Activated CD4-positive, alpha-beta T cell treated with anti-CD3 and anti-CD28 coated beads for 36 hours (primary cell): Measurements from ENCODE around the gene TNFSF8. TPM values are rescaled to one million over a fixed set of nuclear protein-coding genes. Genes with fewer than 3 reads are reported as not detected.
A peak's percentile ranks its signal among the peaks of the same experiment; 100 is the strongest.

Experiments
- ATAC-seq: fragments of 200-7000 bp; cut with Tn5 transposase; one replicate; pipeline ENCODE4 v1.10.0; 2021; ENCODE audit warnings: mild to moderate bottlenecking, moderate library complexity
- CTCF ChIA-PET: fragments of 350-600 bp; sonication (Branson Sonifier 250); formaldehyde crosslinking; loops from one replicate; lab custom pipeline; 2021; ENCODE audit warnings: antibody characterized with exemption; lab: Charles Lee
- POLR2A ChIA-PET: fragments of 350-600 bp; sonication (Branson Sonifier 250); formaldehyde crosslinking; loops from one replicate; lab custom pipeline; 2021; ENCODE audit warnings: antibody characterized with exemption, inconsistent platforms; lab: Charles Lee
- DNase-seq: peaks from one replicate; pipeline ENCODE4 v3.0.0-alpha.2; 2020
- H3K27ac Mint-ChIP-seq: one replicate; pipeline ENCODE4 v1.8.0; 2021; ENCODE audit warnings: mixed read lengths
- H3K27me3 Mint-ChIP-seq: one replicate; pipeline ENCODE4 v1.8.0; 2021; ENCODE audit warnings: mixed read lengths
- H3K36me3 Mint-ChIP-seq: one replicate; pipeline ENCODE4 v1.8.0; 2021; ENCODE audit warnings: low read depth, mixed read lengths
- H3K4me1 Mint-ChIP-seq: one replicate; pipeline ENCODE4 v1.8.0; 2021; ENCODE audit warnings: mixed read lengths
- H3K4me3 Mint-ChIP-seq: one replicate; pipeline ENCODE4 v1.8.0; 2021; ENCODE audit warnings: mild to moderate bottlenecking, moderate library complexity, mixed read lengths
- H3K9me3 Mint-ChIP-seq: one replicate; pipeline ENCODE4 v1.8.0; 2021; ENCODE audit warnings: low read depth, mixed read lengths
- intact Hi-C, 2 experiments: fragments of 100-400 bp; cut with DNase I in 1 of 2; cut with micrococcal nuclease in 1 of 2; formaldehyde crosslinking; loops; one replicate each; pipeline versions ENCODE4 v1.14.2 to v1.15.1; 2022 to 2024; cut with DNase I, micrococcal nuclease
- total RNA-seq, 2 experiments: library from RNA; stranded (reverse); gene quantifications; one replicate each; pipeline ENCODE4 v1.2.3, GENCODE V29; 2021

TNFSF8 gene
- total RNA-seq, 2 experiments from 2014 or later, result 42.3 to 48.2 TPM

DNA sequence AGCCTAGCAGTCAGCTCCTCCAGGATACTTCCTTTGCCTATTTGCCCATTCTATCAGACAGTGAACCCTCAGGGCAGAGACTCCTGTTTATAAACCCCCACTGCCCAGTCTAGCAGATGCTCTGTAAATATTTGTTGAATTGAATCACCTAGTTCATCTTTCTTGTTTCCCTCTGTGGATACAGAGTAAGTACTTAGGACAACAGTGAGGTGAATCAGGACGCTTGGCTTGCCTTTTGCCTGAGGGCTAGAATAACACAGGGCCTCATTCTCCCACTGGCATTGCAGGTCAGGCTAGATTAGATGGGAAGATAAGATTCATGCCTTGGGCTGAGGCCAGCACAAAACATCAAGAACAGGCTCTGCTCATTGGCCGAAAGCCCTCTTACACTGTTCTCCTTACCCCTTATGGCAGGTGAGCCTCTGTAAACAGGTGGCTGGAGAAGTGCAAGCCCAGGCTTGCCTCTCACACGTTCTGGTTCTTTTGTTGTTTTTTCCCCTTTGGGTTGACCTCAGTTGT is 22.2 kb downstream of the TNFSF8 start:
- ATAC-seq (peak; percentile 60), DNase-seq (no peak)
- intact Hi-C loops, result loop anchor here (2.0 to 10.0 kb wide), 4 partner anchors 21 to 513 kb away; no protein-coding TSS in a partner anchor
- peaks cover 64% of the 10 kb centered on the region for H3K4me1 Mint-ChIP-seq
- H3K36me3 Mint-ChIP-seq, result peaks cover 70% of the 10 kb centered on the region
- ChIA-PET POLR2A (interaction anchor here (0.6 to 1.2 kb wide), 6 partner anchors 13 to 406 kb away, joined by 3 to 8 read pairs (median 4); no protein-coding TSS in a partner anchor), CTCF (interaction anchor here (0.6 to 6.7 kb wide), 18 partner anchors 8 to 636 kb away, joined by 3 to 95 read pairs (median 4); partner anchors contain the start of gene TEX48)
- peak overlapping the region; percentile 5 for H3K4me3 Mint-ChIP-seq
- H3K9me3 Mint-ChIP-seq, result no peaks in the 10 kb centered on the region
- peak overlapping the region; percentile 86 for H3K27ac Mint-ChIP-seq
- H3K27me3 Mint-ChIP-seq, result no peaks in the 10 kb centered on the region

DNA sequence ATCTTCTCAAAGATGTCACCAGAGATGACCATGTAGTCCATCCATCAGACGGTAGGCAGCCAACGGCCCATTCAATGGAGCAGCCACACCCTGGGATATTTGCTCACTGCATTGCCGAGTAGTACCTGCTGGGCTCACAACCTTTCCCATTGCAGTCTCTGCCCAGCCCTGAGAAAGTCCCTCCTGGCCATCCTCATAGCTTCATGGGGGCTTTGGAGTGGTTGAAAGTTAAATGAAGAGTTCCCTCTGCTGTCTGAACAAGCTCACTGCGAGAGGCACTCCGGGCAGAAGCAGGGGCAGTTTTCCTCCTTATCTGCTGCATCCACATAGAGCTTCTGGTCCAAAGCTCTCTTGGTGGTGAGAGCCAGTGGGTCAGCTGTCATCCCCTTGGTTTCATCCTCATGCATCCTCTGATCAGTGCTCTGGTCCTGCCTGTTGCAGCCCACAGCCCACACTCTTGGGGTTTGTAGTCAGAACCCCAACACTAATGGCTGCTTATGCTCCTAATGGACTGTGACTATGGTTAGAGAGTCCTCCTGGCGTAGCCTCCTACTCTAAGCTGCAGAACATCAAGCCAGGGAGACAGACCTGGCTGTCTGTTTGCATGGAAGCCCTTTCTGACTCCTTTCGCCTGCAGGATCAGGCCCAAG is 23.3 kb downstream of the TNFSF8 start:
- CTCF ChIA-PET, result interaction anchor here (0.6 to 6.7 kb wide), 32 partner anchors 8 to 1999 kb away, joined by 3 to 95 read pairs (median 4); partner anchors contain the start of gene TEX48
- H3K27ac Mint-ChIP-seq, result peak overlapping the region; percentile 86
- H3K4me3 Mint-ChIP-seq, result no peak overlapping the region
- no peaks in the 10 kb centered on the region for H3K9me3 Mint-ChIP-seq
- ATAC-seq (peak; percentile 23), DNase-seq (peak; percentile 49)
- intact Hi-C loops, result loop anchor here (1.0 to 10.0 kb wide), 4 partner anchors 168 to 512 kb away; partner anchors contain the start of gene TEX48 (in 1 of the 2)
- POLR2A ChIA-PET, result interaction anchor here (1.0 to 1.6 kb wide), 4 partner anchors 13 to 225 kb away, joined by 3 to 4 read pairs (median 4); partner anchors contain the start of gene TEX48
- H3K36me3 Mint-ChIP-seq, result peaks cover 72% of the 10 kb centered on the region
- peaks cover 58% of the 10 kb centered on the region for H3K4me1 Mint-ChIP-seq
- H3K27me3 Mint-ChIP-seq, result no peaks in the 10 kb centered on the region

DNA sequence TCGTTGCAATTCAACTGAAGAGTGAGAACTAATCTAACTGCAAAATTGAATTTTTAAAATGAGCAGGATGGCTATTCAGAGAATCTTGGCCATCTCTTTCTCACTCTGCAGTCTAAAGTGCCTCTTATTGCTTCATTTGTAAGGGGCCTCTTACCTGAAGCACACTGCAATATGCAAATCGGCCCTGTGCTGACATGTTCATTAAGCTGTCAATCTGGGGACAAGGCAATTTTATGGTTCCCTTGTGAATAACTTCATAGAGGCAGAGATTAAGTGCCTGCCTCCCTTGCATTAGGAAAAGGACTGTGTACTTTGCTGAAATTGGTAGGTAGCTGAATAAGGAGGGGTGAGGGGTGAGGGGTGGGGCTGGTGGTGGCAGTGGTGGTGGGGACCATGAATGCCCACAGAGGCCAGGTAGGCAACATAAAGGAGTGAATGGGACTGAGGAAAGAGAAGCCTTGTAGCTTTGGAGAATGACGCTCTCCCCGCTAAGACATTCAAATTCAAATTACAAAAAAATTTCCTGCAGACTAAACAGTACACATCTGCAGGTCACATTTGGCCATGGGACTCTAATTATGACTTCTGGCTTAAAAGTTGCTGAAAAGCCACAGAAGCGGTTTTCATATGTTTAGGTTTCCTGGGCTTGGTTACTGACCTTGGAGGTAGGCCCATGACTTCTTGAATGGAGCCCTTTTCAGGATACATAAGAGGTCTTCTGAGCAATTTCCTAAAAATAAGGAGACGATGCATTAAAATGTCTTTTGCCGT is 25.0 kb downstream of the TNFSF8 start:
- POLR2A ChIA-PET, result interaction anchor here (0.8 to 1.6 kb wide), 2 partner anchors 14 to 84 kb away, joined by 3 to 4 read pairs; no protein-coding TSS in a partner anchor
- H3K9me3 Mint-ChIP-seq, result no peaks in the 10 kb centered on the region
- no peak overlapping the region for H3K4me3 Mint-ChIP-seq
- no peak for ATAC-seq
- no peak for DNase-seq
- no peaks in the 10 kb centered on the region for H3K27me3 Mint-ChIP-seq
- intact Hi-C loops, result loop anchor here in 1 of 2 experiments (10.0 kb wide), 1 partner anchor 511 kb away; no protein-coding TSS in a partner anchor
- CTCF ChIA-PET, result interaction anchor here (0.8 to 6.7 kb wide), 16 partner anchors 9 to 230 kb away, joined by 3 to 95 read pairs (median 5); partner anchors contain the start of gene TEX48
- H3K27ac Mint-ChIP-seq, result no peak overlapping the region
- H3K4me1 Mint-ChIP-seq, result peaks cover 46% of the 10 kb centered on the region
- peaks cover 80% of the 10 kb centered on the region for H3K36me3 Mint-ChIP-seq

DNA sequence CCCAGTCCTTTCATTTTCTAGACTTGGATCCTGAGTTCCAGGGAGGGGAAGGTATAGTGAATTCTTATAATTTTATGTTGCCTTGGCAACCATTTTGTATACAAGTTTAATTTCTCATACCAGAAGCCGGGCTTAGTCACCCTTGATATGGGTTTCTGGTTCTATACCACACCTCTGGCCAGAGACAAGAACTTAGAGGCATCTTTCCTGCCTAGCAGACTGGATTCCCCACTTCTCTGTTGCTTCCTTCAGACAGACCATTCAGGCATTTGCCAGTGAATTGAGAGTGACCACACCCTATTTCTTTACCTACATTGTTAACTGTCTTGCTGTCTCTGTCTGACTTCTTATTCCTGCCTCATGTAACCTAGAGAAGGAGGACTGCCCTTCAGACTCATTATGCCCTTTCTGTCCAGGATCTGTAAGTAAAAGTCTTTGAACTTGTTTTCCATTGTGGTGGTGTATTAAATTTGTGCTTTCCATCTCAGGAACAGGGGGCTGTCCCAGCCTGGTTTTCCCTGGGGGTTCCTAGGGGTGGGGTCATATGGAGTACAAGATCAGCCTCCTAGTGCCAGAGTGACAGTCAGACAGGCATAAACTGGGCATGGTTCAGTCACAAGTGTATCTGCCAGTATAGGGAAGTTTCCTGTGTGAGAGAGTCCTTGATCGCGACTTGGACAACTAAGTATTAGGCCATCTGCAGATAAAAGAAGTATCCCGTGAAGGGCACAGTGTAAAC is 27.4 kb downstream of the TNFSF8 start:
- Mint-ChIP-seq H3K4me3 (peak overlapping the region; percentile 6), H3K4me1 (peaks cover 22% of the 10 kb centered on the region), H3K27ac (peak overlapping the region; percentile 43), H3K36me3 (peaks cover 66% of the 10 kb centered on the region), H3K9me3 (no peaks in the 10 kb centered on the region), H3K27me3 (no peaks in the 10 kb centered on the region)
- ChIA-PET CTCF (interaction anchor here (0.6 kb wide), 1 partner anchor 85 kb away, joined by 3 read pairs; no protein-coding TSS in a partner anchor), POLR2A (no interaction called here)
- intact Hi-C loops, result loop anchor here in 1 of 2 experiments (10.0 kb wide), 1 partner anchor 508 kb away; no protein-coding TSS in a partner anchor
- DNase-seq (peak; percentile 49), ATAC-seq (peak; percentile 57)

DNA sequence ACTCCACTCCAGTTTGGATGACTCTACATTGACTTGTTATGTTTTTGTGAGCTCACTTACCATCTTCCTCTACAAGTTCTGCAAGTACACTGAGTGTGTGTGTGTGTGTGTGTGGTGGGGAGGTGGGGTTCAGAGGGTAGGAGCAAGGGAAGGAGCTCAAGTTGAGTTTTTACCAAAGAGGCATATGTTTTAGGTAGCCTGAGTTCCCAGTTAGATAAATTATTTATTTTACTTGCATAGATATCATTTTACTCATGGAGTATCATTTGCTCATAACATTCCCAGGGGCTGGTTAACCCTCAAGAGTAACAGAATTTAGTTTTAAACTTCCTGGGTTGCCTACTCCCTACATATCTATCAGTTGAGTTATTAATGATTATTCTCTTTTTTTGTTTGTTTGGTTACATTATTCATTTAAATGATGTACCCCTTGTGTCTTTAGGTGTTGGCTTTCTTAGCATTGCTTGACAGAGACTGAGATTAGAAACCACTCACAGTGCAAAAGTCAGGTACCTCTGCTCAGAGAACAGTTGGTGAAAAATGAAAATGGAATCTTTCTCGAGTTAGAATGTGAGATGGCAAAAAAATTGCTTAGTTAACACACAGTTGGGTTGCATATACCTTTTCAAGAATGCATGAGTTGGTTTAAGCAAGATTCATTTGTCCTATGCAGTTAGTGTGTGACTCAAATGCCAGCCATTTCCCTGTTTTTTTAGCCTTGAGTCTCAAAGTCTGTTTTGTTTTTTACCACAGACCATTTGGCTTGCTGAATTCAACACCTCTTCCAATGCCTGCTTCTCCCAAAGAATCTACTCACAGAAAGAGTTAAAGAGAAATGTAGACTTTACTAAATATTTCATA is 29.2 kb downstream of the TNFSF8 start:
- peaks cover 56% of the 10 kb centered on the region for H3K36me3 Mint-ChIP-seq
- no peaks in the 10 kb centered on the region for H3K9me3 Mint-ChIP-seq
- H3K27me3 Mint-ChIP-seq, result no peaks in the 10 kb centered on the region
- intact Hi-C loops, result loop anchor here in 1 of 2 experiments (10.0 kb wide), 1 partner anchor 506 kb away; no protein-coding TSS in a partner anchor
- POLR2A ChIA-PET, result interaction anchor here (0.6 to 0.7 kb wide), 2 partner anchors 8 to 17 kb away, joined by 3 to 4 read pairs; no protein-coding TSS in a partner anchor
- peaks cover 7% of the 10 kb centered on the region for H3K4me1 Mint-ChIP-seq
- DNase-seq (no peak), ATAC-seq (peak; percentile 37)
- CTCF ChIA-PET, result interaction anchor here (0.6 to 1.2 kb wide), 5 partner anchors 8 to 181 kb away, joined by 3 to 5 read pairs (median 4); no protein-coding TSS in a partner anchor
- H3K27ac Mint-ChIP-seq, result peak overlapping the region; percentile 76
- H3K4me3 Mint-ChIP-seq, result no peak overlapping the region

DNA sequence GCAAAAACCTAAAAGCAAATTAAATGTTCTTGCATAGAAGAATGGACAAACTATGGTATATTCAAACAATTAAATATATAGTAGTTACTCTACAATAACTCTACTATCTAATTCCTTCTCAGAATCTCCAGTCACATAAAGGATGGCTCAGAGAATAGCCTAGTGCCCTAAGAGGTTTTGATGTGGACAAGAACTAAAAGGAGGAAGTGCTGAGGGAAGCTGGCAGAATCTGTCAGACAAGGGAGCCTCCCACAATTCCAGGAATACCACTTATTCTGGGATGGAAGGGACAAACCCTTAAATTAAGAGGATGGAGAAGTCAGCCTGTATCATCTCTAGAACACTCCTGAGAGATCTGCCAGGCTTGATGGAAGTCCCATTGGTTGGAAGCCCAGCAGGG is 30.4 kb downstream of the TNFSF8 start:
- Mint-ChIP-seq H3K4me1 (no peaks in the 10 kb centered on the region), H3K4me3 (no peak overlapping the region), H3K27me3 (no peaks in the 10 kb centered on the region), H3K36me3 (peaks cover 48% of the 10 kb centered on the region), H3K9me3 (no peaks in the 10 kb centered on the region), H3K27ac (no peak overlapping the region)
- intact Hi-C loops, result loop anchor here (5.0 to 10.0 kb wide), 5 partner anchors 73 to 515 kb away; partner anchors contain the start of gene AKNA (in 1 of the 2)
- ChIA-PET POLR2A (interaction anchor here (0.7 kb wide), 1 partner anchor 10 kb away, joined by 3 read pairs; no protein-coding TSS in a partner anchor), CTCF (interaction anchor here (0.6 to 1.7 kb wide), 7 partner anchors 9 to 180 kb away, joined by 3 to 7 read pairs (median 4); no protein-coding TSS in a partner anchor)
- DNase-seq, result no peak
- ATAC-seq, result no peak

DNA sequence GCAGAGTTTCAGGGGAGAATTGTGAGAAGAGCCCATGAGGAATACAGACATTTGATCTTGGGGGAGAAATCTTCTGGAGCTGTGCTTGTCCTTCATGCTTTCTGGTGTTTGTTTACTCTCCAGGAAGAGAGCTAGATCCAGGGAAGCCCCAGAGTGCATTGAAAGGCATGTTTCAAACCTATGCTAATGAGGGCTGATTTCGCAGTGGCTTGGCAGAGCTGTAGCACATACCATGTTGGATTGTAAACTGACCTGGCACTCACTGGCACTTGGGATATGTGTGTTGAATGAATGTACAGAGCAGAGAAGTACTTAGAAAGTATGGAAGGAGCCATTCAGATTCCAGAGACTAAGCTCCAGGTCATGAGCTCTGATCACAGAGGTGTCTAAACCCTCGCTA is 30.9 kb downstream of the TNFSF8 start:
- CTCF ChIA-PET, result interaction anchor here (0.5 to 1.8 kb wide), 10 partner anchors 8 to 218 kb away, joined by 3 to 11 read pairs (median 4); no protein-coding TSS in a partner anchor
- H3K4me3 Mint-ChIP-seq, result no peak overlapping the region
- no peaks in the 10 kb centered on the region for H3K27me3 Mint-ChIP-seq
- ATAC-seq, result no peak
- POLR2A ChIA-PET, result interaction anchor here (0.7 kb wide), 1 partner anchor 11 kb away, joined by 3 read pairs; no protein-coding TSS in a partner anchor
- no peak for DNase-seq
- no peak overlapping the region for H3K27ac Mint-ChIP-seq
- H3K9me3 Mint-ChIP-seq, result no peaks in the 10 kb centered on the region
- intact Hi-C loops, result loop anchor here (5.0 to 10.0 kb wide), 4 partner anchors 72 to 515 kb away; partner anchors contain the start of gene AKNA (in 1 of the 2)
- no peaks in the 10 kb centered on the region for H3K4me1 Mint-ChIP-seq
- peaks cover 45% of the 10 kb centered on the region for H3K36me3 Mint-ChIP-seq

DNA sequence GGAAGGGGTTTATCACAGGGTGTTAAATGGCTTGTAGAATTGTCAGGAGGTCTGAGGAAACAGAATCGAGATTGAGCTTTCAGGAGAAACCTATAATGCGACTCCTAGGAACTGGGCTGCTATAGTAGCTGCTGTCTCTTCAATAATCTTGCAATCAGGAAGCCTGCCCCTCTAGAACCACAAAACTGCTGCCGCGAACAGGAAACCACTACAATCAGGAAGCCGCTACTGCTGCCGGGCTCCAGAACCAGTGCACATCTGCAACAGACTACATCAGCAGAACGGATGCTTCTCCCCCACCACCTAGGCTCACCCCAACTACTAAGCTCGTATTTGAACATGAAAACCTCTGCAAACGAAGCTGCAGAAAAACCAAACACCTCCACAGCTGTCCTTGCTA is 31.6 kb downstream of the TNFSF8 start:
- POLR2A ChIA-PET, result interaction anchor here (0.7 kb wide), 1 partner anchor 181 kb away, joined by 3 read pairs; no protein-coding TSS in a partner anchor
- Mint-ChIP-seq H3K27ac (no peak overlapping the region), H3K36me3 (peaks cover 43% of the 10 kb centered on the region), H3K4me3 (no peak overlapping the region), H3K9me3 (peaks cover 5% of the 10 kb centered on the region), H3K27me3 (no peaks in the 10 kb centered on the region), H3K4me1 (no peaks in the 10 kb centered on the region)
- CTCF ChIA-PET, result interaction anchor here (0.5 to 1.8 kb wide), 12 partner anchors 8 to 218 kb away, joined by 3 to 11 read pairs (median 4); no protein-coding TSS in a partner anchor
- intact Hi-C loops, result loop anchor here (5.0 to 10.0 kb wide), 4 partner anchors 71 to 514 kb away; partner anchors contain the start of gene AKNA (in 1 of the 2)
- ATAC-seq (peak; percentile 42), DNase-seq (peak; percentile 76)

DNA sequence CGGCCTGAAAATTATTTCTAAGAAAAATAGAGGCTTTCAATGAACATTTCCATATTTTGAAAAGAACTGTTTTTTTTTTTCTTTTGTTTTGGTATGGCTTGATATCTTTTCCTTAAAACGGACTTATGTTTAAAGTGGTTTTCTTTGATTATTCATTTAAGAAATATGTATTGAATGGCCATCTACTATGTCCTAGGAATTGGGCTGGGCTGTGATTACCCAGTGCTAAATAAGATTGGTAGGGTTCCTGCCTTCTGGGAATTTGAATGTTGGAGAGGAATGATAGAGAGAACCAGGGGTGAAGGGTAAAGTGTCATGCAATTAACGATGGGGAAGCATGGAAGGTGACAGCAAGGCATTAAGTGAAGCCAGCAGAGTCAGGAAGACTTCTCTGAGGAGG is 33.2 kb downstream of the TNFSF8 start:
- H3K4me1 Mint-ChIP-seq, result peaks cover 3% of the 10 kb centered on the region
- H3K4me3 Mint-ChIP-seq, result no peak overlapping the region
- intact Hi-C loops, result loop anchor here (5.0 to 10.0 kb wide), 4 partner anchors 70 to 512 kb away; partner anchors contain the start of gene AKNA (in 1 of the 2)
- ChIA-PET POLR2A (no interaction called here), CTCF (interaction anchor here (1.6 kb wide), 1 partner anchor 10 kb away, joined by 9 read pairs; no protein-coding TSS in a partner anchor)
- no peaks in the 10 kb centered on the region for H3K27me3 Mint-ChIP-seq
- peaks cover 5% of the 10 kb centered on the region for H3K9me3 Mint-ChIP-seq
- ATAC-seq (no peak), DNase-seq (no peak)
- H3K36me3 Mint-ChIP-seq, result peaks cover 36% of the 10 kb centered on the region
- H3K27ac Mint-ChIP-seq, result no peak overlapping the region
